BLaER1 (cell line): ENCODE measurements around the gene PCBD2.
"Not testable (repeated sequence)": the region's sequence is repeated elsewhere in the genome, so short reads cannot be mapped to it uniquely, and the experiment has no call there.

Source experiments
- H3K27ac ChIP-seq: shearing (Covaris generic); formaldehyde crosslinking; 2 replicates; pipeline ENCODE4 v1.8.1; 2022
- H3K27me3 ChIP-seq: shearing (Covaris generic); formaldehyde crosslinking; 2 replicates; pipeline ENCODE4 v1.8.1; 2022
- H3K36me3 ChIP-seq: shearing (Covaris generic); formaldehyde crosslinking; 2 replicates; pipeline ENCODE4 v1.8.1; 2022
- H3K4me1 ChIP-seq: shearing (Covaris generic); formaldehyde crosslinking; 2 replicates; pipeline ENCODE4 v1.8.1; 2022
- H3K4me2 ChIP-seq: shearing (Covaris generic); formaldehyde crosslinking; 2 replicates; pipeline ENCODE4 v1.8.1; 2022
- H3K4me3 ChIP-seq: shearing (Covaris generic); formaldehyde crosslinking; 2 replicates; pipeline ENCODE4 v1.8.1; 2022
- H3K9ac ChIP-seq: shearing (Covaris generic); formaldehyde crosslinking; 2 replicates; pipeline ENCODE4 v1.8.1; 2022
- H3K9me3 ChIP-seq: shearing (Covaris generic); formaldehyde crosslinking; 2 replicates; pipeline ENCODE4 v1.8.1; 2022
- H4K20me1 ChIP-seq: shearing (Covaris generic); formaldehyde crosslinking; 2 replicates; pipeline ENCODE4 v1.8.1; 2022
- Cebpa-rat ChIP-seq: shearing (Covaris generic); IDR thresholded peaks from 2 replicates; pipeline ENCODE4 v1.8.1; 2022

Gene PCBD2

DNA sequence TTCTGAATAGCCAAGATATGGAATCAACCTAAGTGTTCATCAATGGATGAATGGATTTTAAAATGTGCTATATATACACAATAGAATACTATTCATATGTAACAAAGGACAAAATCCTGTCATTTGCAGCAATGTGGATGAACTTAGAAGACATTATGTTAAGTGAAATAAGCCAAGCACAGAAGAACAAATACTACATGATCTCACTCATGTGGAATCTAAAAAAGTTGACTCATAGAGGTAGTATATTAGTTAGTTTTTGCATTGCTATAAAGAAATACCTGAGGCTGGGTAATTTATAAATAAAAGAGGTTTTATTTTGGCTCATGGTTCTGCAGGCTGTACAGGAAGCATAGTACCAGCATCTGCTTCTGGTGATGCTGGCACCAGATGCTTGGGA lies 70.9 kb downstream of the PCBD2 start:
- no peaks in the 10 kb centered on the region for H3K27me3 ChIP-seq
- no peak overlapping the region for H3K27ac ChIP-seq
- no peaks in the 10 kb centered on the region for H3K4me1 ChIP-seq
- H3K9ac ChIP-seq: no peak overlapping the region
- no peak overlapping the region for H3K4me2 ChIP-seq
- H3K36me3 ChIP-seq: peaks cover 20% of the 10 kb centered on the region
- no peak overlapping the region for H3K4me3 ChIP-seq
- H3K9me3 ChIP-seq: peaks cover 40% of the 10 kb centered on the region
- no peak for TF ChIP-seq Cebpa-rat
- no peaks in the 10 kb centered on the region for H4K20me1 ChIP-seq

DNA sequence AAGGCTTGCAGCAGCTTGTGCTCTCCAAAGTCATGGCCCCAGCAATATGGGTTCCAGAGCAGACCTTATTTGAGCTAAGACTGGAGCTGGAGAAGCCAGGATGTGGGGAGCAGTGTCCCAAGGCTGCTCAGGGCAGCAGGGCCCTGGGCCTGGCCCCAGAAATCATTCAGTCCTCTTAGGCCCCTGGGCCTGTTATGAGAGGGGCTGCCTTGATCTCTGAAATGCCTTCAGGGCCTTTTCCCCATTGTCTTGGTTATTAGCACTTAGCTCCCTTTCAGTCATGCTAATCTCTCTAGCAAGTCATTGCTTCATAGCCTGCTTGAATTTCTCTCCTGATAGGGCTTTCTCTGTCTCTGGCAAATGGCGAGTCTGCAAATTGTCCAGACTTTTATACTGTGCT lies 71.9 kb downstream of the PCBD2 start:
- Histone ChIP-seq H3K9me3 (peaks cover 50% of the 10 kb centered on the region), H4K20me1 (no peaks in the 10 kb centered on the region)

DNA sequence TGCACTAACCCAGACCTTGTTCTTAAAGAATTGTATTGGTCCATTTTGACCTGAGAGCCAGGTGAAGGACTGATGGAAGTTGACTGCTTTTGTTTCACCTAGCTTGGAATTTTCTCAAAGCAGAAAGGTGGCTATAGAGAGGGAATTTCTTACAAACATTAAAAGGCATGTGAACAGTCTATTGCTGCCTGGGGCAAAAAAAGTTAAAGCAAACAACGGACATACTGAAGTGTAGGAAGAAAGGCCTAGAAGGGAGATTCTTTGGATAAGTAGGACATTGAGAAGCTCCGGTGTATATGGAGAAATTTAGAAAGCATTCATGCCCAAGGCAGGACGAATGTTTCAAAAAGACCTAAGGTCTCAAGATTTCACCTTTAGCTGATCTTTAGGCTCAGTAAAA lies 74.5 kb downstream of the PCBD2 start:
- Histone ChIP-seq H3K9ac (no peak overlapping the region), H3K4me2 (no peak overlapping the region), H3K27me3 (no peaks in the 10 kb centered on the region), H3K9me3 (peaks cover 76% of the 10 kb centered on the region), H3K36me3 (peaks cover 20% of the 10 kb centered on the region), H4K20me1 (no peaks in the 10 kb centered on the region), H3K4me3 (no peak overlapping the region), H3K4me1 (no peaks in the 10 kb centered on the region), H3K27ac (no peak overlapping the region)
- TF ChIP-seq Cebpa-rat: no peak

More for the DNA sequence above, 71.9 kb downstream of the PCBD2 start:
- H3K27me3 ChIP-seq: no peaks in the 10 kb centered on the region
- H3K4me1 ChIP-seq: no peaks in the 10 kb centered on the region
- TF ChIP-seq Cebpa-rat: no peak
- no peak overlapping the region for H3K9ac ChIP-seq
- no peak overlapping the region for H3K4me2 ChIP-seq
- no peak overlapping the region for H3K4me3 ChIP-seq
- no peak overlapping the region for H3K27ac ChIP-seq
- peaks cover 20% of the 10 kb centered on the region for H3K36me3 ChIP-seq

DNA sequence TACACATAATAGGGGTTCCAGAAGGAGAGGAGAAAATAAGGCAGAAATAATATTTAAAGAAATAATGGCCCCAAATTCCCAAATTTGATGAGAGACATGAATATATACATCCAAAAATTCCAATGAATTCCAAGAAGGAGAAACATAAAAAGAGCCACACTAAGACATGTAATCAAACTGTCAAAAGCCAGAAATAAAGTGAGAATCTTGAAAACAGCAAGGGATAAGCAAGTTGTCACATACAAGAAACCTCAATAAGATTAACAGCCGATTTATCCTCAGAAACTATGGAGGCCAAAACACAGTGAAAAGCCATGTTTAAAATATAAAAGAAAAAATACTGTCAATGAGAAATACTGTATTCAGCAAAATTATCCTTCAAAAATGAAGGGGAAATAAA lies 77.3 kb downstream of the PCBD2 start:
- TF ChIP-seq Cebpa-rat: no peak
- H3K4me2 ChIP-seq: no peak overlapping the region
- H3K27ac ChIP-seq: no peak overlapping the region
- H3K4me3 ChIP-seq: no peak overlapping the region
- H3K9me3 ChIP-seq: peaks cover 65% of the 10 kb centered on the region
- H3K27me3 ChIP-seq: no peaks in the 10 kb centered on the region
- 0 out of 2 replicates have a peak, but pooled peaks cover 2% of the 10 kb centered on the region for H3K36me3 ChIP-seq
- no peaks in the 10 kb centered on the region for H3K4me1 ChIP-seq
- H3K9ac ChIP-seq: no peak overlapping the region
- H4K20me1 ChIP-seq: no peaks in the 10 kb centered on the region

DNA sequence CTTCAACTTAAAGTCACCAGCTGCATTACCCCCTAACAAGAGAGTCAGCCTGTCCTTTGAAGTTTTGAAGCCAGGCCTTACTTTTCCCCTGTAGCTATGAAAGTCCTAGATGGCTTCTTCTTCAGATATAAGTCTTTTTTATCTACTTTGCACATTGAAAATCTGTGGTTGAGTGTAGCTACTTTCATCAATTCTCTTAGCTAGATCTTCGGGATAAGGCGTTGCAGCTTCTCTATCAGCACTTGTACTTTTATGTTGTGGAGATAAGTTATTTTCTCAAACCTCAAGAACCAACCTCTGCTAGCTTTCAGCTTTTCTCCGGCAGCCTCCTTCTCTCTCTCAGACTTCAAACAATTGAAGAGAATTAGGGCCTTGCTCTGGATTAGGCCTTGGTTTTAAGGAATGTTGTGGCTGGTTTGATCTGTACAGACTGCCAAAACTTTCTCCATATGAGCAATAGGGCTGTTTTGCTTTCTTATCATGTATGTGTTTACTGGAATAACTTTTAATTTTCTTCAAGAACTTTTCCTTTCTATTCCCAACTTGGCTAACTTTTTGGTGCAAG lies 84.4 kb downstream of the PCBD2 start:
- H3K4me1 ChIP-seq: peaks cover 3% of the 10 kb centered on the region
- no peak overlapping the region for H3K9ac ChIP-seq
- no peaks in the 10 kb centered on the region for H3K36me3 ChIP-seq
- no peaks in the 10 kb centered on the region for H4K20me1 ChIP-seq
- no peak overlapping the region for H3K4me3 ChIP-seq
- no peak overlapping the region for H3K4me2 ChIP-seq
- peaks cover 3% of the 10 kb centered on the region; the same call in 1 of the 2 replicates for H3K9me3 ChIP-seq
- no peak overlapping the region for H3K27ac ChIP-seq
- TF ChIP-seq Cebpa-rat: no peak
- H3K27me3 ChIP-seq: no peaks in the 10 kb centered on the region

DNA sequence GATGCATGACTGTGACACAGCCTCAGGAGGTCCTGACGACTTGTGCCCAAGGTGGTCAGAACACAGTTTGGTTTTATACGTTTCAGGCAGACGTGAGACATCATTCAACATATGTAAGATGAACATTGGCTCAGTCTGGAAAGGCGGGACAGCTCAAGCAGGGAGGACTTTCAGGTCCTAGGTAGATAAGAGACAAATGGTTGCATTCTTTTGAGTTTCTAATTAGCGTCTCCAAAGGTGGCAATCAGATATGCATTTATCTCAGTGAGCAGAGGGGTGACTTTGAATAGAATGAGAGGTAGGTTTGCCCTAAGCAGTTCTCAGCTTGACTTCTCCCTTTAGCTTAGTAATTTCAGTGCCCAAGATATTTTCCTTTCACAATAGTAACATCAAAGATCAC lies 85.3 kb downstream of the PCBD2 start:
- not testable (repeated sequence) for H3K9ac ChIP-seq, H4K20me1 ChIP-seq, H3K4me3 ChIP-seq, H3K27ac ChIP-seq, H3K9me3 ChIP-seq, H3K4me2 ChIP-seq, H3K27me3 ChIP-seq, H3K36me3 ChIP-seq
- H3K4me1 ChIP-seq: peaks cover 11% of the 10 kb centered on the region

DNA sequence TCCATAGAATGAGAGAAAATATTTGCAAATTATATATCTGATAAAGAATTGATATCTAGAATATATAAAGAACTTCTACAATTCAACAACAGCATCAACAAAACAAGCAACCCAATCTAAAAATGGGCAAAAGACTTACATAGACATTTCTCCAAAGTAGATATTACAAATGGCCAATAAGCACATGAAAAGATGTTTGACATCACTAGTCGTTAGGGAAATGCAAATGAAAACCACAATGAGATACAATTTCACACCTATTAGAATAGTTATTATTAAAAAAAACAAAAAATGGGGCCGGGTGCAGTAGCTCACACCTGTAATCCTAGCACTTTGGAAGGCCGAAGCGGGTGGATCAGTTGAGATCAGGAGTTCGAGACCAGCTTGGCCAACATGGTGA lies 87.2 kb downstream of the PCBD2 start:
- Histone ChIP-seq H3K9me3 (no peaks in the 10 kb centered on the region; the same call in 1 of the 2 replicates), H4K20me1 (no peaks in the 10 kb centered on the region), H3K4me1 (peaks cover 14% of the 10 kb centered on the region), H3K9ac (no peak overlapping the region), H3K27ac (no peak overlapping the region), H3K4me2 (no peak overlapping the region), H3K27me3 (no peaks in the 10 kb centered on the region), H3K36me3 (0 out of 2 replicates have a peak, but pooled peaks cover 7% of the 10 kb centered on the region), H3K4me3 (no peak overlapping the region)
- TF ChIP-seq Cebpa-rat: no peak

DNA sequence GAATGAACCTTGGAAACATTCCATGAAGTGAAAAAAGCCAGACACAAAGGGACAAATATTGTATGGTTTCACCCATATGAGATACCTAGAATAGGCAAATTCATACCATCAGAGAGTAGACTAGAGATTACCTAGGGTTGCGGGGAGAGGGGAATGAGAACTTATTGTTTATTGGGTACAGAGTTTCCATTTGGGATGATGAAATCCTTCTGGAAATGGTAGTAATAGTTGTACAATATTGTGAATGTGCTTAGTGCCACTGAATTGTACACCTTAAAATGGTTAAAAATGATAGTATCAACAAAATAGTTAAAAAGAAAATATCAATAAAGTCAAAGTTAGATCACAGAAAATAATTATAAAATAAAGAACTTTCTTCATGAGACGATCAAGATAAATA lies 88.2 kb downstream of the PCBD2 start:
- H3K9me3 ChIP-seq: no peaks in the 10 kb centered on the region; the same call in 1 of the 2 replicates
- H3K9ac ChIP-seq: no peak overlapping the region
- TF ChIP-seq Cebpa-rat: no peak
- H3K27me3 ChIP-seq: no peaks in the 10 kb centered on the region
- H3K4me2 ChIP-seq: no peak overlapping the region
- no peaks in the 10 kb centered on the region for H4K20me1 ChIP-seq
- no peak overlapping the region for H3K4me3 ChIP-seq
- 0 out of 2 replicates have a peak, but pooled peaks cover 7% of the 10 kb centered on the region for H3K36me3 ChIP-seq
- H3K4me1 ChIP-seq: peaks cover 14% of the 10 kb centered on the region
- H3K27ac ChIP-seq: no peak overlapping the region

DNA sequence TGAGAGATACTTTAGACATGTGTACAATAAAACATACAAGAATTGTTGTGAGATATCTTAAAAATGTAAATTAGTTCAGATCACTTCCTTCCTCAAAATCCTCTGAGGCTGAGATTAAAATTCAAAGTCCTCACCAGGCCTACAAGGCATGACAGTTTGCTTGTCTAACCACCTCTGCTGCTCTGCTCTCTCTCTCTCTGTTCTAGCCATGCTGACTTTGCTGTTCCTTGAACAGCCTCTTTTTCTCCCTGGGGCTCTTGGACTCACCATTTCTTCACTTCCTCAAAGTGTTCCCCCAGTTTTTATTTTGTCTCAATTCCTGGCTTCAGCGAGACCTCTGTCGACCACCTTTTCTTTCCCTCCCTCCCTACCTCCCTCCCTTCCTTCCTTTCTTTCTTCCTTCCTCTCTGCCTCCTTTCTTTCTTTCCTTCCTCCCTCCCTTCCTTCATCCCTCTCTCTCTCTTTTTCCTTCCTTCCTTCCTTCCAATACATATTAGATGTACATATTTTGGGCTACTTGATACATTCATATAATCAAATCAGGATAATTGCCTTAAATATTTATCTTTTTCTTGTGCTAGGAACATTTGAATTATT lies 89.7 kb downstream of the PCBD2 start:
- no peaks in the 10 kb centered on the region; the same call in 1 of the 2 replicates for H3K9me3 ChIP-seq
- H3K27me3 ChIP-seq: no peaks in the 10 kb centered on the region
- H3K36me3 ChIP-seq: 0 out of 2 replicates have a peak, but pooled peaks cover 7% of the 10 kb centered on the region
- H3K4me3 ChIP-seq: no peak overlapping the region
- peaks cover 14% of the 10 kb centered on the region for H3K4me1 ChIP-seq
- H3K4me2 ChIP-seq: peak overlapping the region; percentile 42
- no peak for TF ChIP-seq Cebpa-rat
- no peak overlapping the region for H3K27ac ChIP-seq
- H3K9ac ChIP-seq: 0 out of 2 replicates have a peak overlapping the region, but pooled peaks have one; percentile 53
- no peaks in the 10 kb centered on the region for H4K20me1 ChIP-seq

DNA sequence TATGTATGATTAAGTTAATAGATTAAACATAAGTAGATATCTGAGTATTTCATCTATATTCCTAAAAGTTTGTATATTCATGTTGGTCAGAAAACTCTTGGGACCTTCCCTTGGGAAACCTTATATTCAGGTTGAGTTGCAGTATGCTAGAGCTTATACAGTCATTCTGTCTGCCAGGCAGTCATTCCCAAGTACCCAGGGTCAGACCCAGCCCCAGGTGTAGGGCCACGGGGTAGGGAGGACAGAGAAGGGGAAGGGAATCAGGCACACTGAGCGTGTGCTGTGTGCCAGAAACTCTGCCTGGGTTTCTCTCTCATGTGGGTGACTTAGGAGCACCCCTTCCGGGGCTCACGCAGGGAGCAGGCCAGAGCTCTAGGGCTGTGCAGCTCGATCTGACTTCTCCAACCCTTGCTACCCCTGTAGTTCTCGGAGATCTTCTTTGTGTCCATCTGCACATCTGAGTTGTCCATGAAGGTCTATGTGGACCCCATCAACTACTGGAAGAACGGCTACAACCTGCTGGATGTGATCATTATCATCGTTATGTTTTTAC lies 91.0 kb downstream of the PCBD2 start:
- no peak for TF ChIP-seq Cebpa-rat
- Histone ChIP-seq H3K36me3 (0 out of 2 replicates have a peak, but pooled peaks cover 7% of the 10 kb centered on the region), H3K27me3 (no peaks in the 10 kb centered on the region), H3K4me2 (no peak overlapping the region), H3K9me3 (no peaks in the 10 kb centered on the region; the same call in 1 of the 2 replicates), H3K9ac (no peak overlapping the region), H3K27ac (no peak overlapping the region), H3K4me1 (peaks cover 14% of the 10 kb centered on the region), H4K20me1 (no peaks in the 10 kb centered on the region), H3K4me3 (no peak overlapping the region)
